HEK293T (cell line): ENCODE results near the gene CFAP100.

ENCODE experiments used
- ARNT ChIP-seq: fragments of 450-650 bp; IDR thresholded peaks from 2 replicates; pipeline ENCODE4 v1.6.1; 2017; ENCODE audit warnings: mild to moderate bottlenecking
- ELF4 ChIP-seq: fragments of 450-650 bp; IDR thresholded peaks from 2 replicates; pipeline ENCODE4 v1.6.1; 2017; ENCODE audit warnings: antibody characterized with exemption

DNA sequence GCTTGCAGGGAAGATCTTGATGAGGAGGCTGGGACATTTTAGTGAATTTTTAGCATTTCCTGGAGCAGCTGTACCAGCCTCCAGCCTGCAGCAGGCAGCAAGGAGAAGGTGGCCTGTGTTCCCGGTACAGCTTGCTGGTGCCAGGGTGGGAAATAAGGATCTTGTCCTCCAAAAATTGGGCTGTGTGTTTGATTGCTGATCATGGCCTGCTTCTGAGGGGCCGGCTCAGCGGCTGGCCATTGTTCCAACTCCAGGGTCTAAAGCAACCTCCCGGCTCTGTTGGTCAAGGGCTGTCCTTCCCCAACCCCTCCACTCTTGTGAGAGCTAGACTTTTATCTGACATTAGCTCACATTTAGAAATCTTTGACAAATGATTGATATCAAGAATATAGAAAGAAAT, 5.0 kb downstream of the CFAP100 start:
- TF ChIP-seq ARNT, result no peak
- no peak for TF ChIP-seq ELF4
